Subcutaneous adipose tissue (tissue), 4 donors: ENCODE data around the gene NEMF. TPM values are rescaled to one million over a fixed set of nuclear protein-coding genes. Genes with fewer than 3 reads are reported as not detected.

Source experiments
- CTCF ChIP-seq: fragments of 450-650 bp; IDR thresholded peaks from one replicate; pipeline ENCODE4 v1.5.1; 2016; ENCODE audit warnings: low read depth, mild to moderate bottlenecking, control low read depth, antibody characterized with exemption, moderate library complexity
- total RNA-seq, 4 donors: library from RNA; depleted of rRNA; stranded (reverse); fragments of >200 nt; gene quantifications; one replicate each; pipeline ENCODE4 v1.1.0, GENCODE V29; 2016

Gene NEMF
- total RNA-seq, 4 donors from 2014 or later: 81.0 to 126 (median 84.8) TPM

GRCh38 chr14:49778421-49778820, 74.2 kb downstream of the NEMF start:
- TF ChIP-seq CTCF: no peak

- no peak for TF ChIP-seq CTCF
These were observed 78.5 kb downstream of the NEMF start for GRCh38 chr14:49774106-49774505.

- TF ChIP-seq CTCF: no peak
These were observed 82.3 kb downstream of the NEMF start for GRCh38 chr14:49770212-49770817.

GRCh38 chr14:49769581-49770211, 82.9 kb downstream of the NEMF start:
- no peak for TF ChIP-seq CTCF

GRCh38 chr14:49769171-49769570, 83.4 kb downstream of the NEMF start:
- TF ChIP-seq CTCF: no peak

- TF ChIP-seq CTCF: no peak
These were observed 84.1 kb downstream of the NEMF start for GRCh38 chr14:49768301-49769121.
